Mucosa of descending colon (tissue), 3 donors: ENCODE measurements around the gene LRRK1. TPM values are rescaled to one million over a fixed set of nuclear protein-coding genes. Genes with fewer than 3 reads are reported as not detected.
A peak's percentile ranks its signal among the peaks of the same experiment; 100 is the strongest.

Source experiments
- ATAC-seq: fragments of 200-7000 bp; cut with Tn5 transposase; one replicate; pipeline ENCODE4 v1.9.1; 2020; ENCODE audit warnings: mild to moderate bottlenecking, moderate library complexity
- DNase-seq, 3 donors: peaks; one replicate each; pipeline ENCODE4 v3.0.0-alpha.2; 2020
- H3K36me3 ChIP-seq: fragments of 200-600 bp; one replicate; pipeline ENCODE4 v1.8.0; 2021; ENCODE audit warnings: low read depth, mild to moderate bottlenecking
- H3K4me1 ChIP-seq: fragments of 200-600 bp; one replicate; pipeline ENCODE4 v1.8.0; 2021; ENCODE audit warnings: low read depth, mild to moderate bottlenecking
- H3K4me3 ChIP-seq: fragments of 200-600 bp; one replicate; pipeline ENCODE4 v1.8.0; 2021; ENCODE audit warnings: mild to moderate bottlenecking
- H3K9me3 ChIP-seq: fragments of 200-600 bp; one replicate; pipeline ENCODE4 v1.8.0; 2021; ENCODE audit warnings: mild to moderate bottlenecking
- CTCF ChIP-seq: fragments of 200-600 bp; IDR thresholded peaks from one replicate; pipeline ENCODE4 v1.8.0; 2022; ENCODE audit warnings: antibody characterized with exemption, mild to moderate bottlenecking
- intact Hi-C, 2 donors: fragments of 100-400 bp; cut with DNase I in 1 of 2; cut with micrococcal nuclease in 1 of 2; formaldehyde crosslinking; loops; one replicate each; pipeline versions ENCODE4 v1.11.0 to v1.11.1; 2022; cut with DNase I, micrococcal nuclease
- total RNA-seq, 3 donors: library from RNA; stranded (reverse); fragmentation: NEBNext Ultra II Directional in 2 of 3; extraction: Animal tissue kit (Norgen Biotek cat#: 25700) in 2 of 3; gene quantifications; one replicate each; pipeline versions ENCODE4 v1.2.1 to v1.2.4, GENCODE V29; 2021 to 2023
- donor health status: DM: no; HTN: no; CAD: no; lungs with moderate emphysema.
- donor health status: DM: no; HTN: no; CAD: no.
- donor health status: DM: no; HTN: yes; CAD: no.

The LRRK1 gene
- total RNA-seq, 3 donors from 2014 or later, result 43.7 to 60.1 (median 50.6) TPM

GRCh38 chr15:101027273-101027901 is 108.2 kb downstream of the LRRK1 start:
- peak in 1 of 3 donors; percentile 27 for DNase-seq
- Histone ChIP-seq H3K4me1 (no peaks in the 10 kb centered on the region), H3K36me3 (no peaks in the 10 kb centered on the region), H3K9me3 (no peaks in the 10 kb centered on the region), H3K4me3 (no peak overlapping the region)
- TF ChIP-seq CTCF, result no peak
- no peak for ATAC-seq
- intact Hi-C loops, result no loop called here

DNA sequence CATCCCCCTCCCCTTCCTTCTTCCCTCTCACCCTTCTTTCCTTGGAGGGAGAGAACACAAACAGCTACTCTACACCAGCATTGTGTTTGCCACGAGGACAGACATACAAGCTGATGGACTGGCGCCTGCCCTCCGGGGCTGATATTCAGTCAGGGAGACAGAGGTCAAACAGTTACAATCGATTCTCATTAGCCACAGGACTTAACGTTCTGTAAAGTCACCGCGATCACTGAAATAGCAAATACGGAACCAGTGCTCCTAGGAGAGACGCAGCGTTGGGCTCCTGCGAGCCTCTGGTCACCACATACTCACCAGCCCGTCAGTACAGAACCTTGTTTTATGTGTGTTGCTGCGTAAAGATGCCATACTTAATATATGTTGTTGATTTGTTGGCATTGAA is 108.8 kb downstream of the LRRK1 start:
- no peaks in the 10 kb centered on the region for H3K36me3 ChIP-seq
- H3K9me3 ChIP-seq, result no peaks in the 10 kb centered on the region
- no peak for DNase-seq
- no peak overlapping the region for H3K4me3 ChIP-seq
- no peak for ATAC-seq
- no peaks in the 10 kb centered on the region for H3K4me1 ChIP-seq
- intact Hi-C loops, result no loop called here
- no peak for TF ChIP-seq CTCF

- H3K9me3 ChIP-seq, result no peaks in the 10 kb centered on the region
- intact Hi-C loops, result no loop called here
- H3K4me3 ChIP-seq, result no peak overlapping the region
- ATAC-seq (no peak), DNase-seq (no peak)
- TF ChIP-seq CTCF, result no peak
- no peaks in the 10 kb centered on the region for H3K36me3 ChIP-seq
- H3K4me1 ChIP-seq, result no peaks in the 10 kb centered on the region
Observed at GRCh38 chr15:101028321-101028720, 109.2 kb downstream of the LRRK1 start.

DNA sequence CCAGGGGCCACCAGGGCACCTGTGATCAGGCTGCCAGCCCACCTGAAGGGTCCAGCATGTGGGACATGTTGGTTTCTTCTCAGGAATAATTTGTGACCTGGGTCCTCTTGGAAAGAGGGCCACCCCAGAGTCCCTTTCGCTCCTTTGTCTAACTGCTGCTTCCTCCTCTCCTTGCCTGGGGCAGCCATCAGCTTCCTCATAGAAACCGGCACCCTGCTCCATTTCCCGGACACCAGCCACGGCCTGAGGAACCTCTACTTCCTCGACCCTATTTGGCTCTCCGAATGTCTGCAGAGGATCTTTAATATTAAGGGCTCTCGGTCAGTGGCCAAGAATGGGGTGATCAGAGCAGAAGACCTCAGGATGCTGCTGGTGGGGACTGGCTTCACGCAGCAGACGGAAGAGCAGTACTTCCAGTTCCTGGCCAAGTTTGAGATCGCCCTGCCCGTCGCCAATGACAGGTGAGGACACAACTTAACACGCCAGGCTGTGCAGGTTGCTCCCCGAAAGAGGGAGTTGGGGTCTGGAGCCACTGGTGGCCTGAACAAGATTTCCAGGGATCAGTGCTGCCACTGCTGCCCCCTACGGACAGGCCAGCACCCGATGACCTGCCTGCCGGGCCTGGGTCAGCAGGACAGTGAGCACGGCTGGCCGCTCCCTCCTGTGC is 109.7 kb downstream of the LRRK1 start:
- Histone ChIP-seq H3K36me3 (no peaks in the 10 kb centered on the region), H3K4me3 (no peak overlapping the region), H3K4me1 (no peaks in the 10 kb centered on the region), H3K9me3 (no peaks in the 10 kb centered on the region)
- ATAC-seq, result no peak
- intact Hi-C loops, result no loop called here
- DNase-seq, result peak in 1 of 3 donors; percentile 16
- no peak for TF ChIP-seq CTCF

DNA sequence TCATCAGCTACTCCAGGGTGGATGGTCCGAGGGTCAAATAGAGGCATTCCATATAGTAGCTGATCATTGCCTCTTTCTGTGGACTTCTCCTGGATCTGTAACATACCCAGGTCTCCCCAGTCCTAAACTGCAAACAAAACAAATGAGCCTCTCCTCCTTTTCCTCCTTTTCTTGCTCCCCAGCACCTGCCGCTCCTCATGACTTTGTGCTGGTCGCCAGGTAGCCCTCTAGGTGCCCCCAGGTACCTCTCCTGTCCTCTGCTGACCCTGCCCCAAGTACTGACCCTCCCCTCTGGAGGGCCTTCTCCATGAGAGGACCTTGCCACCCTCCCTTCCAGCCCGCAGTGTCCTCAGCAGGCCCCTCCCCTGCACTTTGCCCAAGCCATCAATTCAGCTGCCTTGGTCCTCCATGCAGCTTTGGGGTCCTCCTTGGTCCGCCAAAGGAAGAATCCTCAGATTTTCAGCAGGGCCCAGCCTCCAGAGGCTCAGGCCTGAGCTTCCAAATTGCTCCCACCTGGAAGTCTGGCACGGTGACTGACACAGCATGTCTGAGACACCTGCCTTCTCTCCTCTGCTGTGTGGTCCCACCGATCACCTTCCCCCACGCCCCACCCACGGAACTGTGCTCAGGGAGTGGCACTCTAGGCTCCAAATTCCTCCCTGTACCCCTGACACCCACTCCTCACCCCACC is 111.0 kb downstream of the LRRK1 start:
- H3K4me3 ChIP-seq, result no peak overlapping the region
- DNase-seq (no peak), ATAC-seq (peak; percentile 12)
- no peaks in the 10 kb centered on the region for H3K36me3 ChIP-seq
- no peaks in the 10 kb centered on the region for H3K9me3 ChIP-seq
- no peaks in the 10 kb centered on the region for H3K4me1 ChIP-seq
- intact Hi-C loops, result no loop called here
- TF ChIP-seq CTCF, result no peak
